Measurements from ENCODE around the gene TMEM259. TPM values are rescaled to one million over a fixed set of nuclear protein-coding genes. Genes with fewer than 3 reads are reported as not detected.

The TMEM259 gene
- total RNA-seq, 6 experiments from 2014 or later: 82.6 to 180 (median 93.2) TPM

DNA sequence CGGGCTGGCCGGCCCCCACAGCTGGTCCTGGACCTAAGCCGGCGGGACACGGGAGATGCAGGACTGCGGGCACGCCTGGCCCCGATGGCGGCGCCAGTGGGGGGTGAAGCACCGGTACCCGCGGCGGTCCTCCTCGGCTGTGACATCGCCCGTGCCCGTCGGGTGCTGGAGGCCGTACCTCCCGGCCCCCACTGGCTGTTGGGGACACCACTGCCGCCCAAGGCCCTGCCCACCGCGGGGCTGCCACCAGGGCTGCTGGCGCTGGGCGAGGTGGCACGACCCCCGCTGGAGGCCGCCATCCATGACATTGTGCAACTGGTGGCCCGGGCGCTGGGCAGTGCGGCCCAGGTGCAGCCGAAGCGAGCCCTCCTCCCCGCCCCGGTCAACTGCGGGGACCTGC is 17.6 kb downstream of the TMEM259 start:
- no CpG with 5 or more reads among the region's 37 CpGs for WGBS (ENCODE audit: insufficient coverage, low coverage, low lambda C conversion rate, missing lambda C conversion rate)
- no peak overlapping the region for H3K4me3 ChIP-seq
- intact Hi-C loops (cut with DNase I): no loop called here
- H3K36me3 ChIP-seq: no peaks in the 10 kb centered on the region
- no peaks in the 10 kb centered on the region for H3K4me1 ChIP-seq
- H3K27me3 ChIP-seq: peaks cover 0 to 7% of the 10 kb centered on the region in 2 donors
- TF ChIP-seq POLR2A (IDR thresholded peaks at IDR 0.05): no peak
- TF ChIP-seq, protein P1, sequence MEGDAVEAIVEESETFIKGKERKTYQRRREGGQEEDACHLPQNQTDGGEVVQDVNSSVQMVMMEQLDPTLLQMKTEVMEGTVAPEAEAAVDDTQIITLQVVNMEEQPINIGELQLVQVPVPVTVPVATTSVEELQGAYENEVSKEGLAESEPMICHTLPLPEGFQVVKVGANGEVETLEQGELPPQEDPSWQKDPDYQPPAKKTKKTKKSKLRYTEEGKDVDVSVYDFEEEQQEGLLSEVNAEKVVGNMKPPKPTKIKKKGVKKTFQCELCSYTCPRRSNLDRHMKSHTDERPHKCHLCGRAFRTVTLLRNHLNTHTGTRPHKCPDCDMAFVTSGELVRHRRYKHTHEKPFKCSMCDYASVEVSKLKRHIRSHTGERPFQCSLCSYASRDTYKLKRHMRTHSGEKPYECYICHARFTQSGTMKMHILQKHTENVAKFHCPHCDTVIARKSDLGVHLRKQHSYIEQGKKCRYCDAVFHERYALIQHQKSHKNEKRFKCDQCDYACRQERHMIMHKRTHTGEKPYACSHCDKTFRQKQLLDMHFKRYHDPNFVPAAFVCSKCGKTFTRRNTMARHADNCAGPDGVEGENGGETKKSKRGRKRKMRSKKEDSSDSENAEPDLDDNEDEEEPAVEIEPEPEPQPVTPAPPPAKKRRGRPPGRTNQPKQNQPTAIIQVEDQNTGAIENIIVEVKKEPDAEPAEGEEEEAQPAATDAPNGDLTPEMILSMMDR (IDR thresholded peaks at IDR 0.05): no peak
- ATAC-seq (no peak), DNase-seq (no peak)
- H3K27ac ChIP-seq: no peak overlapping the region
- no peaks in the 10 kb centered on the region for H3K9me3 ChIP-seq

DNA sequence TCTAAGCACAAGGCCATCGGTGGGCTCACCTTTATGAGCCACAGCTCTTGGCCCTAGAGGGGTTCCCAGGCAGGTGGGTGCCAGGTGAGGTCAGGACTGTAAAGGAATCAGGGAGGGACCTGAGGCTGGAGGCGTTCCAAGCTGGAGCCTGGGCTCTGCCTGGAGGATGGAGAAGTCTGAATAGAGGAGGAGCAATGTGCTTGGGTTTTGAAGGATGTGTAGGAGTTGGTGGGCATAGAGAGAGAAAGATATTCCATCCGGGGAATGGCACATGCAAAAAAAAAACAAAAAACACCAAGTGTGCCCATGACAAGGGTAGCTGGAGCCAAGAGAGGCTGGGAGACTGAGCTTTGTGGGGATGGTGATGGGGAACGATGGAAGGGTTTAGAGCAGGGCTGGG is 18.3 kb downstream of the TMEM259 start:
- Histone ChIP-seq H3K4me3 (no peak overlapping the region), H3K27ac (no peak overlapping the region), H3K4me1 (no peaks in the 10 kb centered on the region), H3K27me3 (peaks cover 0 to 14% of the 10 kb centered on the region in 2 donors), H3K36me3 (no peaks in the 10 kb centered on the region), H3K9me3 (no peaks in the 10 kb centered on the region)
- intact Hi-C loops (cut with DNase I): no loop called here
- 50% methylated on average over 4 of the region's 4 CpGs for WGBS (ENCODE audit: insufficient coverage, low coverage, low lambda C conversion rate, missing lambda C conversion rate)
- TF ChIP-seq POLR2A (IDR thresholded peaks at IDR 0.05): no peak
- TF ChIP-seq, protein P1 (IDR thresholded peaks at IDR 0.05): no peak
- DNase-seq (no peak), ATAC-seq (no peak)

DNA sequence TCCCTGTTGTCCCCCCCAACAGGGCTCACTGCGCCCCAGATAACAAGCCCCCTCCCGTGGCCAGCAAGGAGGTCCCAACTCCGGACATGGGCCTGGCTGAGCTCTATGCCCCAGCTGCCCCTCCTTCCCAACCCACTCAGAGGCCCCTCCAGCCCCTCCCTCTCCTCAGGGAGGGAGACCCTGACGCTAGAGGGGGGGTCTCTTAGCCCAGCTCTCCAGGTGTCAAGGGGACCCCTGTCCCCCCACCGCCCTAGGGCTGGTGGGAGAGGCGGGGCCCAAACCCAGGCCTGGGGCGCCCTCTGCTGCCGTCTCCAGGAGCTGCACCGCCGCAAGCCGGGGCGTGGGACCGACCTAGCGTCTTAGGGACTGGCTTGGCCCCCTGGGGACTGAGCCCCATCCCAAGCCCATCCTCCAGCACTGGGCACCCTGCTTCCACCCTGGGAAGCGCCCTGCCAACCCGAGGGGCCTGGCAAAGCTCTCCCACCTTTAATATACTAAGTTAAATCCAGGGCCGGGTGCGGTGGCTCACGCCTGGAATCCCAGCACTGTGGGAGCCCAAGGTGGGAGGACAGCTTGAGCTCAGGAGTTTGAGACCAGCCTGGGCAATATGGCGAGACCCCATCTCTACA is 19.3 kb downstream of the TMEM259 start:
- TF ChIP-seq, protein P1 (IDR thresholded peaks at IDR 0.05): peak; percentile 88 to 94 (median 90)
- TF ChIP-seq POLR2A (IDR thresholded peaks at IDR 0.05): no peak
- no peaks in the 10 kb centered on the region for H3K36me3 ChIP-seq
- H3K27ac ChIP-seq: no peak overlapping the region
- no peaks in the 10 kb centered on the region for H3K9me3 ChIP-seq
- DNase-seq: no peak
- no peak overlapping the region for H3K4me3 ChIP-seq
- 0% methylated on average over 4 of the region's 20 CpGs for WGBS (ENCODE audit: insufficient coverage, low coverage, low lambda C conversion rate, missing lambda C conversion rate)
- ATAC-seq: peak; percentile 72 to 81 (median 79)
- H3K4me1 ChIP-seq: peaks cover 0 to under 1% (median 0%) of the 10 kb centered on the region in 4 donors
- intact Hi-C loops (cut with DNase I): no loop called here
- peaks cover 0 to 16% of the 10 kb centered on the region in 2 donors for H3K27me3 ChIP-seq

DNA sequence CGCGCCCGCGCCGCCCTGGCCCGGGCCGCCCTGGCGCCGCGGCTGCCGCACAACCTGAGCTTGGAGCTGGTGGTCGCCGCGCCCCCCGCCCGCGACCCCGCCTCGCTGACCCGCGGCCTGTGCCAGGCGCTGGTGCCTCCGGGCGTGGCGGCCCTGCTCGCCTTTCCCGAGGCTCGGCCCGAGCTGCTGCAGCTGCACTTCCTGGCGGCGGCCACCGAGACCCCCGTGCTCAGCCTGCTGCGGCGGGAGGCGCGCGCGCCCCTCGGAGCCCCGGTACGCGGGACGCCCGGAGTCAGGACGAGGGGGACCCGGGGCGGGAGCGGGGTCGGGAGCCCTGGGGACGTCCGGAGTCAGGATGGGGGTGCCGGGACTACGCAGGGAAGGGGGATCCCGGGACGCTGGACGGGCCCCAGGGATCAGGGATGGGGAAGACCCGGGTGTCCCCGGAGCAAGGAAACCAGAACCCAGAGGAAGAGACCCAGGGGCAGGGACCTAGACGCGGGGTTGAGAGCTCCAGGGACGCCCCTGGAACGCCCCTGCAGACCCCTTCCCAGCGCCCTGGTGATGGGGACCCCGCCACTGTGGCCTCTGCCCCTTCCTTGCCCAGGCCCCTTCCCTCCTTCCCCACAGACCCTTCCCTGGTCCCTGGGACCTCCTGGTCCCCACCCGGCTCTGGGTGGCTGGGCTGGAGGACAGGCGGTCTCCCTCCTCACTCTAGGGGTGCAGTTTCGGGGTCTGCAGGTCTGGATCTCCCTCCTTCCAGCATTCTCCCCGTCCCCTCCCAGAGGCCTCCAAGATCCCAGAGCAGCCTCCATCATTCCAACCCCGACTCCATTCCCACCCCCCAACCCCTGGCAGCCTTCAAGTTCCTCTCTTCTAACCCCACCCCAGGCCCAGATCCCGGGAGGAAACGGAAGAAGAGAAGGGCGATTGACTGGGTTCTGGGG is 20.1 kb downstream of the TMEM259 start:
- Histone ChIP-seq H3K4me1 (peaks cover 0 to 8% (median 2%) of the 10 kb centered on the region in 4 donors), H3K27me3 (peaks cover 0 to 16% of the 10 kb centered on the region in 2 donors), H3K27ac (no peak overlapping the region), H3K9me3 (no peaks in the 10 kb centered on the region), H3K36me3 (no peaks in the 10 kb centered on the region), H3K4me3 (no peak overlapping the region)
- TF ChIP-seq, protein P1 (IDR thresholded peaks at IDR 0.05): no peak
- no peak for TF ChIP-seq POLR2A (IDR thresholded peaks at IDR 0.05)
- ATAC-seq (no peak), DNase-seq (no peak)
- WGBS (ENCODE audit: insufficient coverage, low coverage, low lambda C conversion rate, missing lambda C conversion rate): 9% methylated on average over 20 of the region's 73 CpGs
- intact Hi-C loops (cut with DNase I): no loop called here
